Rectal smooth muscle tissue (tissue), 1 donor: ENCODE results near the gene MAGED2.
A peak's percentile ranks its signal among the peaks of the same experiment; 100 is the strongest.

Experiments
- H3K27ac ChIP-seq: one replicate; pipeline ENCODE4 v1.7.0; 2013; ENCODE audit warnings: low read depth, low read length, inconsistent platforms
- H3K27me3 ChIP-seq: one replicate; pipeline ENCODE4 v1.7.0; 2013; ENCODE audit warnings: low read length; ENCODE audit not compliant: control insufficient read depth, insufficient read depth
- H3K36me3 ChIP-seq: one replicate; pipeline ENCODE4 v1.7.0; 2013; ENCODE audit warnings: low read length; ENCODE audit not compliant: control insufficient read depth, insufficient read depth
- H3K4me1 ChIP-seq: one replicate; pipeline ENCODE4 v1.7.0; 2013; ENCODE audit warnings: low read length; ENCODE audit not compliant: control insufficient read depth, insufficient read depth
- H3K4me3 ChIP-seq: one replicate; pipeline ENCODE4 v1.7.0; 2013; ENCODE audit warnings: low read length
- H3K9ac ChIP-seq: one replicate; pipeline ENCODE4 v1.7.0; 2013; ENCODE audit warnings: low read length

Gene MAGED2

GRCh38 chrX:54798137-54798536, 9.4 kb upstream of the MAGED2 start, which contains the start of gene ITIH6:
ITIH6 (minus strand) TSS chrX:54798255; CDS start chrX:54798210, 45 bp downstream.
- Histone ChIP-seq H3K27ac (no peak within 1 kb of the TSS), H3K27me3 (no peaks in the 10 kb centered on the region), H3K36me3 (no peaks in the 10 kb centered on the region)

GRCh38 chrX:54799046-54799445, 8.5 kb upstream of the MAGED2 start:
- Histone ChIP-seq H3K36me3 (no peaks in the 10 kb centered on the region), H3K27ac (no peak overlapping the region), H3K27me3 (no peaks in the 10 kb centered on the region), H3K9ac (no peak overlapping the region), H3K4me3 (no peak overlapping the region), H3K4me1 (no peaks in the 10 kb centered on the region)

More at GRCh38 chrX:54798137-54798536, 9.4 kb upstream of the MAGED2 start, which contains the start of gene ITIH6:
- Histone ChIP-seq H3K9ac (no peak within 1 kb of the TSS), H3K4me3 (no peak within 1 kb of the TSS), H3K4me1 (no peaks in the 10 kb centered on the region)

GRCh38 chrX:54808109-54808604, 612 bp downstream of the MAGED2 start:
- Histone ChIP-seq H3K27me3 (no peaks in the 10 kb centered on the region), H3K9ac (peak overlapping the region; percentile 78), H3K4me3 (peak overlapping the region; percentile 75), H3K4me1 (peaks cover 2% of the 10 kb centered on the region), H3K36me3 (peaks cover 7% of the 10 kb centered on the region), H3K27ac (peak overlapping the region; percentile 94)

GRCh38 chrX:54808605-54809483, 1.3 kb downstream of the MAGED2 start:
- no peak overlapping the region for H3K9ac ChIP-seq
- H3K27me3 ChIP-seq: no peaks in the 10 kb centered on the region
- H3K36me3 ChIP-seq: peaks cover 7% of the 10 kb centered on the region
- peak overlapping the region; percentile 75 for H3K4me3 ChIP-seq
- H3K27ac ChIP-seq: peak overlapping the region; percentile 94
- H3K4me1 ChIP-seq: peaks cover 2% of the 10 kb centered on the region

GRCh38 chrX:54810532-54810931, 3.0 kb downstream of the MAGED2 start:
- Histone ChIP-seq H3K36me3 (peaks cover 13% of the 10 kb centered on the region), H3K4me1 (peaks cover 2% of the 10 kb centered on the region), H3K27ac (no peak overlapping the region), H3K9ac (no peak overlapping the region), H3K4me3 (no peak overlapping the region), H3K27me3 (no peaks in the 10 kb centered on the region)

GRCh38 chrX:54811301-54811885, 3.8 kb downstream of the MAGED2 start:
- no peak overlapping the region for H3K9ac ChIP-seq
- H3K27me3 ChIP-seq: no peaks in the 10 kb centered on the region
- H3K4me1 ChIP-seq: peaks cover 2% of the 10 kb centered on the region
- H3K27ac ChIP-seq: no peak overlapping the region
- H3K4me3 ChIP-seq: no peak overlapping the region
- peaks cover 13% of the 10 kb centered on the region for H3K36me3 ChIP-seq

DNA sequence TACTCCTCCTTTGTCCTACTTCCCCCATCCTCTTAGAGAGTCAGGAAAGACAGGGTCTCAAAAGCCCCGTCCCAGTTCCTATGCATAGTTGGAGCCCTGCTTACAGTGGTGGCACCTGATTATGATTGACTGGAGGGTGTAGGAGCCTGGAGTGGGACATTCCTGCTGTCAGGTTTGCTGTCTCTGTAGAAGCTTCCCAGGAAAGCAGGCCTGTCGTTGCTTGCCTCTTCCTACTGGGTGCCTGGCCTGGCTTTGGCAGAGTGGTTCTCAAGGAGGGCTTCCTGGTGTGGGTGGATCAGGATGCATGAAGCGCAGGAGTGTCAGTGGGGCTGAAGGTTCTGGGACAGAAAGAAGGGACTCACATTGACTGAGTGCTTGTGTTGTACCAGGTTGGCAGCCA, 4.8 kb downstream of the MAGED2 start:
- Histone ChIP-seq H3K9ac (no peak overlapping the region), H3K4me3 (no peak overlapping the region), H3K36me3 (peaks cover 13% of the 10 kb centered on the region), H3K27ac (no peak overlapping the region), H3K4me1 (peaks cover 2% of the 10 kb centered on the region), H3K27me3 (no peaks in the 10 kb centered on the region)

- H3K4me1 ChIP-seq: no peaks in the 10 kb centered on the region
These were observed 9.8 kb downstream of the MAGED2 start for GRCh38 chrX:54817220-54817820.

DNA sequence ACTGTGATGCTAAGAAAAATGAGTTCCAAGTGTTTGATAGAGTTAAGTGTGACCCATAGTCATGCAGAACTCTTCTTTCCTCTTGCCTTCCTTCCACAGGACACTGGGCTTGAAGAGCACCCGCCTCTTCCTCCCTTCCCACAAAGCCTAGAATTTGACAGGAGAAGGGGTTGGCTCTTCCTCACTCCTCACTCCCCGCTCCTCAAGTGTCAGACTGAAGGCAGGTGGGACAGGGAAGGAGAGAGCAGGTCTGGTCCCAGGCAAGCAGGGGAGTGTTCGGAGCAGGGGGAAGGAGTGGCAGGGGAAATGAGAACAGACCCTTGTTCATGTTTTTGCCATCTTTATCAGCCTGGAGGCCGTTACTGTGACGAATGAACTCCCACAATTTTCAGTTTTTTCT, 10.7 kb downstream of the MAGED2 start:
- no peak overlapping the region for H3K9ac ChIP-seq
- peaks cover 6% of the 10 kb centered on the region for H3K36me3 ChIP-seq
- no peaks in the 10 kb centered on the region for H3K27me3 ChIP-seq
- H3K4me1 ChIP-seq: no peaks in the 10 kb centered on the region
- no peak overlapping the region for H3K4me3 ChIP-seq
- H3K27ac ChIP-seq: no peak overlapping the region

More at GRCh38 chrX:54817220-54817820, 9.8 kb downstream of the MAGED2 start:
- H3K36me3 ChIP-seq: peaks cover 8% of the 10 kb centered on the region
- H3K4me3 ChIP-seq: no peak overlapping the region
- no peak overlapping the region for H3K9ac ChIP-seq
- no peaks in the 10 kb centered on the region for H3K27me3 ChIP-seq
- H3K27ac ChIP-seq: no peak overlapping the region

DNA sequence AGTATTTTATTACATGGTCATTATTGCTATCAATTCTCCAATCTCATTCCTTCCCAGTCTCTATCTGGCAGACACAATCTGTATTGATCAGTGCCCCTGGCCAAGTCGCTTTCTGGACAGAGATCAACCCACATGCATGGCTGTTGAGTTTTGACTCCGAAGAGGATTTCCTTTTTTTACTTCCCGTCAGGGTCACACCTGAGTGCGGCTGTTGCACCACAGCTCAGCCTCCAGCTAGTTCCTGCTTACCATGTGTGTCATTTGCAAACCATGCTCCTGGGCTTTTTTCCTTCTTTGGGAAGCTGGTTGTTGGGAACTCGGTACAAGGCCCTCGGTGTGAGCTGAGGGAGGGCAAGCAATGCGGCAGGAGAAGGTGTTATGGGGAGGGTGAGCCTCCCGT, 11.7 kb downstream of the MAGED2 start:
- no peak overlapping the region for H3K9ac ChIP-seq
- H3K27ac ChIP-seq: no peak overlapping the region
- H3K4me3 ChIP-seq: no peak overlapping the region
- peaks cover 6% of the 10 kb centered on the region for H3K36me3 ChIP-seq
- H3K27me3 ChIP-seq: no peaks in the 10 kb centered on the region
- H3K4me1 ChIP-seq: no peaks in the 10 kb centered on the region

- Histone ChIP-seq H3K27ac (no peak overlapping the region), H3K27me3 (no peaks in the 10 kb centered on the region), H3K9ac (no peak overlapping the region), H3K36me3 (no peaks in the 10 kb centered on the region), H3K4me1 (no peaks in the 10 kb centered on the region), H3K4me3 (no peak overlapping the region)
These were observed 13.2 kb downstream of the MAGED2 start for GRCh38 chrX:54820737-54821136.

DNA sequence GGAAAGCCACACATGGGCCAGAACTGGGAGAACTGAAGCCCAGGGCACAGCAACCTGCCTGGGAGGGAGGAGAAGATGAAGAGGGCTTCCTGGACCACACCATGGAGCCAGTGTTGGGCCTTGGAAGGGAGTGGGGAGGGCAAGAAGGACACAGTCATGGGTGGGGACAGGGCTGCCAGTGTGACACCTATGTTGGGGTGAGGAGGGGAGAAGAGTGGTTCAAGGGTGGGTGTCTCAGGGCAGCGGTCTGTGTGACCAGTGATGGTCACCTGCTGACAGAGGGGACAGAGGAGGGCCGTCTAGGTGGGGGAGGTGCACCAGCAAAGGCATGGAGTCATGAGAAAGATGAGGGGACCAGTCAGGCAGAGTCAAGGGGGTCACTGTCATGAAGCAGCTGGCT, 13.8 kb downstream of the MAGED2 start:
- H3K27ac ChIP-seq: no peak overlapping the region
- H3K36me3 ChIP-seq: no peaks in the 10 kb centered on the region
- H3K9ac ChIP-seq: no peak overlapping the region
- no peaks in the 10 kb centered on the region for H3K27me3 ChIP-seq
- no peak overlapping the region for H3K4me3 ChIP-seq
- H3K4me1 ChIP-seq: no peaks in the 10 kb centered on the region
